Fibroblast of villous mesenchyme (primary cell): ENCODE measurements around the gene HOATZ. TPM values are rescaled to one million over a fixed set of nuclear protein-coding genes. Genes with fewer than 3 reads are reported as not detected.

ENCODE experiments used
- DNase-seq: peaks from one replicate; pipeline ENCODE4 v3.0.0-alpha.2; 2010; ENCODE audit warnings: low read depth
- H3K4me3 ChIP-seq: 2 replicates; pipeline ENCODE4 v1.5.1; 2011; ENCODE audit warnings: low read depth, mild to moderate bottlenecking, low read length
- CTCF ChIP-seq: IDR thresholded peaks from 2 replicates; pipeline ENCODE4 v1.5.1; 2012; ENCODE audit warnings: low read depth, mild to moderate bottlenecking, low read length; ENCODE audit not compliant: insufficient read depth
- total RNA-seq: library from RNA; depleted of rRNA; stranded (reverse); fragments of >200 nt; gene quantifications from 2 replicates; pipeline ENCODE4 v1.2.3, GENCODE V29; 2012

The HOATZ gene
- total RNA-seq, 1 donor = not detected

GRCh38 chr11:111526501-111526900, 11.9 kb downstream of the HOATZ start:
- no peak for TF ChIP-seq CTCF
- no peak overlapping the region for H3K4me3 ChIP-seq
- DNase-seq = peak; percentile 20

- H3K4me3 ChIP-seq = no peak overlapping the region
- no peak for TF ChIP-seq CTCF
Measured at GRCh38 chr11:111527279-111527678, 12.7 kb downstream of the HOATZ start.

GRCh38 chr11:111528557-111528956, 14.0 kb downstream of the HOATZ start:
- no peak for TF ChIP-seq CTCF
- no peak overlapping the region for H3K4me3 ChIP-seq
- no peak for DNase-seq

More at GRCh38 chr11:111527279-111527678, 12.7 kb downstream of the HOATZ start:
- DNase-seq = no peak

GRCh38 chr11:111530091-111530490, 15.5 kb downstream of the HOATZ start:
- DNase-seq = peak; percentile 56
- no peak for TF ChIP-seq CTCF

GRCh38 chr11:111531136-111531535, 16.6 kb downstream of the HOATZ start:
- H3K4me3 ChIP-seq = no peak overlapping the region

More at GRCh38 chr11:111530091-111530490, 15.5 kb downstream of the HOATZ start:
- no peak overlapping the region for H3K4me3 ChIP-seq

GRCh38 chr11:111531687-111532364, 17.2 kb downstream of the HOATZ start:
- H3K4me3 ChIP-seq = no peak overlapping the region
- DNase-seq = peak; percentile 81
- TF ChIP-seq CTCF = no peak

More at GRCh38 chr11:111531136-111531535, 16.6 kb downstream of the HOATZ start:
- no peak for DNase-seq
- TF ChIP-seq CTCF = no peak

- H3K4me3 ChIP-seq = no peak overlapping the region
- DNase-seq = no peak
- no peak for TF ChIP-seq CTCF
Measured at GRCh38 chr11:111532365-111532709, 17.8 kb downstream of the HOATZ start.
